KMS-11 (cell line): ENCODE measurements around the gene KCNQ4.

ENCODE experiments used
- H2AFZ ChIP-seq: fragments of 200-600 bp; sonication (generic); 2 replicates; pipeline ENCODE4 v1.6.1; 2016; ENCODE audit warnings: antibody characterized with exemption, mixed run types, low read depth
- H3K27ac ChIP-seq: fragments of 200-600 bp; sonication (generic); 2 replicates; pipeline ENCODE4 v1.6.1; 2016; ENCODE audit warnings: mild to moderate bottlenecking, mixed run types
- H3K27me3 ChIP-seq: fragments of 200-600 bp; sonication (generic); 2 replicates; pipeline ENCODE4 v1.6.1; 2017; ENCODE audit warnings: mild to moderate bottlenecking, low read depth, mixed run types, moderate library complexity; ENCODE audit not compliant: insufficient read depth
- H3K36me3 ChIP-seq: fragments of 200-600 bp; sonication (generic); 2 replicates; pipeline ENCODE4 v1.6.1; 2017; ENCODE audit warnings: mild to moderate bottlenecking, mixed run types; ENCODE audit not compliant: insufficient read depth
- H3K4me1 ChIP-seq: fragments of 200-600 bp; sonication (generic); 2 replicates; pipeline ENCODE4 v1.6.1; 2016; ENCODE audit warnings: mild to moderate bottlenecking, low read depth, mixed run types; ENCODE audit not compliant: poor library complexity, severe bottlenecking
- H3K4me2 ChIP-seq: fragments of 200-600 bp; sonication (generic); 2 replicates; pipeline ENCODE4 v1.7.0; 2016; ENCODE audit warnings: mild to moderate bottlenecking, mixed run types
- H3K4me3 ChIP-seq: fragments of 200-600 bp; sonication (generic); IDR thresholded peaks from 2 replicates; pipeline ENCODE4 v1.6.1; 2017; ENCODE audit warnings: low read depth, low read length, mixed read lengths; ENCODE audit not compliant: insufficient read depth
- H3K79me2 ChIP-seq: fragments of 200-600 bp; sonication (generic); 2 replicates; pipeline ENCODE4 v1.6.1; 2016; ENCODE audit warnings: low read depth, mixed run types; ENCODE audit not compliant: insufficient read depth
- H3K9ac ChIP-seq: fragments of 200-600 bp; sonication (generic); 2 replicates; pipeline ENCODE4 v1.6.1; 2016; ENCODE audit warnings: mild to moderate bottlenecking, mixed run types
- H4K20me1 ChIP-seq: fragments of 200-600 bp; sonication (generic); 2 replicates; pipeline ENCODE4 v1.6.1; 2016; ENCODE audit warnings: mild to moderate bottlenecking, mixed run types; ENCODE audit not compliant: insufficient read depth
- CTCF ChIP-seq: fragments of 200-600 bp; sonication (generic); conservative IDR thresholded peaks from 2 replicates; pipeline ENCODE4 v1.6.1; 2017; ENCODE audit warnings: low read depth, mild to moderate bottlenecking, antibody characterized with exemption, low read length, moderate library complexity, mixed read lengths

KCNQ4 gene

GRCh38 chr1:40753142-40753882 is 30.3 kb upstream of the KCNQ4 start:
- Histone ChIP-seq H3K36me3 (peaks cover 4% of the 10 kb centered on the region; the same call in 1 of the 2 replicates), H3K27me3 (no peaks in the 10 kb centered on the region), H2AFZ (no peak overlapping the region), H3K4me3 (no peak overlapping the region), H3K4me2 (no peak overlapping the region), H3K9ac (no peak overlapping the region), H3K27ac (no peak overlapping the region), H4K20me1 (no peaks in the 10 kb centered on the region), H3K79me2 (no peaks in the 10 kb centered on the region), H3K4me1 (peaks cover 5% of the 10 kb centered on the region)
- TF ChIP-seq CTCF = no peak

GRCh38 chr1:40754201-40754600 is 29.4 kb upstream of the KCNQ4 start:
- Histone ChIP-seq H3K27me3 (no peaks in the 10 kb centered on the region), H2AFZ (no peak overlapping the region), H4K20me1 (no peaks in the 10 kb centered on the region), H3K36me3 (peaks cover 4% of the 10 kb centered on the region; the same call in 1 of the 2 replicates), H3K79me2 (no peaks in the 10 kb centered on the region), H3K4me2 (no peak overlapping the region), H3K4me3 (no peak overlapping the region), H3K9ac (no peak overlapping the region), H3K4me1 (peaks cover 5% of the 10 kb centered on the region), H3K27ac (no peak overlapping the region)
- no peak for TF ChIP-seq CTCF

GRCh38 chr1:40755067-40755466 is 28.5 kb upstream of the KCNQ4 start:
- no peak overlapping the region for H2AFZ ChIP-seq
- no peaks in the 10 kb centered on the region for H4K20me1 ChIP-seq
- no peak overlapping the region for H3K27ac ChIP-seq
- peaks cover 5% of the 10 kb centered on the region for H3K4me1 ChIP-seq
- H3K9ac ChIP-seq = no peak overlapping the region
- H3K4me3 ChIP-seq = no peak overlapping the region
- peaks cover 4% of the 10 kb centered on the region; the same call in 1 of the 2 replicates for H3K36me3 ChIP-seq
- no peak for TF ChIP-seq CTCF
- no peaks in the 10 kb centered on the region for H3K27me3 ChIP-seq
- no peaks in the 10 kb centered on the region for H3K79me2 ChIP-seq
- no peak overlapping the region for H3K4me2 ChIP-seq

- Histone ChIP-seq H3K27me3 (no peaks in the 10 kb centered on the region), H3K4me2 (no peak overlapping the region), H3K4me3 (no peak overlapping the region), H3K36me3 (peaks cover 4% of the 10 kb centered on the region; the same call in 1 of the 2 replicates), H3K27ac (no peak overlapping the region), H3K4me1 (peaks cover 10% of the 10 kb centered on the region), H3K79me2 (no peaks in the 10 kb centered on the region), H4K20me1 (no peaks in the 10 kb centered on the region), H2AFZ (no peak overlapping the region), H3K9ac (no peak overlapping the region)
- no peak for TF ChIP-seq CTCF
Observed at GRCh38 chr1:40756523-40756922, 27.1 kb upstream of the KCNQ4 start.
